ENCODE results near the gene TCL1A.
"Not testable (repeated sequence)": the region's sequence is repeated elsewhere in the genome, so short reads cannot be mapped to it uniquely, and the experiment has no call there.

GRCh38 chr14:95665530-95665929 lies 48.4 kb downstream of the TCL1A start:
- not testable (repeated sequence) for TF ChIP-seq CTCF (IDR thresholded peaks at IDR 0.05 in 4 of 5, conservative IDR thresholded peaks at IDR 0.05 in 1 of 5); POLR2A (IDR thresholded peaks at IDR 0.05)

All from gastrocnemius medialis (tissue), 4 donors.